HL-60 (cell line): ENCODE data around the gene PCSK5.

Source experiments
- DNase-seq, 2 experiments: peaks; one replicate each; pipeline ENCODE4 v3.0.0-alpha.2; 2010 to 2020; ENCODE audit warnings: low read depth in 1 of 2, low spot score in 1 of 2
- H3K27ac ChIP-seq: fragments of 250-450 bp; sonication (Bioruptor Pico); replicated peaks from 2 replicates; pipeline ENCODE4 v1.5.1; 2020; ENCODE audit warnings: mild to moderate bottlenecking, moderate library complexity
- H3K27me3 ChIP-seq: fragments of 250-450 bp; sonication (Bioruptor Pico); 2 replicates; pipeline ENCODE4 v1.5.1; 2021; ENCODE audit warnings: mild to moderate bottlenecking, moderate library complexity; ENCODE audit not compliant: insufficient read depth, poor library complexity, severe bottlenecking
- H3K4me3 ChIP-seq: replicated peaks from 2 replicates; pipeline ENCODE4 v1.5.1; 2011; ENCODE audit warnings: mild to moderate bottlenecking, control low read depth, low read length; ENCODE audit not compliant: insufficient read depth
- GABPA ChIP-seq: IDR thresholded peaks from 2 replicates; pipeline ENCODE4 v1.6.1; 2012; ENCODE audit warnings: low read depth
- POLR2AphosphoS5 ChIP-seq: IDR thresholded peaks from 2 replicates; pipeline ENCODE4 v1.6.1; 2012; ENCODE audit warnings: low read depth
- REST ChIP-seq: IDR thresholded peaks from 2 replicates; pipeline ENCODE4 v1.6.1; 2012; ENCODE audit warnings: low read depth; ENCODE audit not compliant: insufficient replicate concordance
- SPI1 ChIP-seq: IDR thresholded peaks from 2 replicates; pipeline ENCODE4 v1.6.1; 2012; ENCODE audit warnings: low read depth, mild to moderate bottlenecking, borderline replicate concordance
- TF ChIP-seq, protein P1 (sequence below): IDR thresholded peaks from one replicate; pipeline ENCODE4 v1.5.1; 2011; ENCODE audit warnings: low read length, control low read depth, inconsistent platforms; ENCODE audit not compliant: insufficient read depth

PCSK5 gene

GRCh38 chr9:76095585-76095984, 205.1 kb downstream of the PCSK5 start:
- H3K27me3 ChIP-seq, result no peaks in the 10 kb centered on the region
- H3K4me3 ChIP-seq, result no peak overlapping the region
- H3K27ac ChIP-seq, result no peak overlapping the region
- peak in 1 of 2 experiments; percentile 11 for DNase-seq
- TF ChIP-seq GABPA, result no peak

DNA sequence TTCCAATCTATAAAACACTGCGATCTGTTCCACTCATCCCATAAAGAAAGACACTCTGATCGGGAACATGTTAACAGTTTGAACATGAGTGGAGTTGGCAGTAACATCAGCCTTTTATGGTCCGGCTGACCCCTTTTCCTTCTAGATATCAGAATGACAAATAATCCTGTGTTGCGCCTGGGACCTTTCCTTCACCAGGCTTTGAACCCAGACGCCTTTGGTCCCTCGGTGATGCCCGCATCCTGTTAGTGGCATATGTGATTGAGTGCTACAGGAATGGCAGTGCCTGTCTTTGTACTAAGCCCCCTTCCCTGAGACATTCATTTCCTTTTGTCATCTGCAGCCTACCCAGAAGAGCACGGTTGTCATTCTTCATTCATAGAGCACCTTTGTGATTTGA, 209.0 kb downstream of the PCSK5 start:
- no peaks in the 10 kb centered on the region for H3K27me3 ChIP-seq
- TF ChIP-seq GABPA (no peak), SPI1 (no peak), POLR2AphosphoS5 (no peak), REST (no peak)
- TF ChIP-seq, protein P1, sequence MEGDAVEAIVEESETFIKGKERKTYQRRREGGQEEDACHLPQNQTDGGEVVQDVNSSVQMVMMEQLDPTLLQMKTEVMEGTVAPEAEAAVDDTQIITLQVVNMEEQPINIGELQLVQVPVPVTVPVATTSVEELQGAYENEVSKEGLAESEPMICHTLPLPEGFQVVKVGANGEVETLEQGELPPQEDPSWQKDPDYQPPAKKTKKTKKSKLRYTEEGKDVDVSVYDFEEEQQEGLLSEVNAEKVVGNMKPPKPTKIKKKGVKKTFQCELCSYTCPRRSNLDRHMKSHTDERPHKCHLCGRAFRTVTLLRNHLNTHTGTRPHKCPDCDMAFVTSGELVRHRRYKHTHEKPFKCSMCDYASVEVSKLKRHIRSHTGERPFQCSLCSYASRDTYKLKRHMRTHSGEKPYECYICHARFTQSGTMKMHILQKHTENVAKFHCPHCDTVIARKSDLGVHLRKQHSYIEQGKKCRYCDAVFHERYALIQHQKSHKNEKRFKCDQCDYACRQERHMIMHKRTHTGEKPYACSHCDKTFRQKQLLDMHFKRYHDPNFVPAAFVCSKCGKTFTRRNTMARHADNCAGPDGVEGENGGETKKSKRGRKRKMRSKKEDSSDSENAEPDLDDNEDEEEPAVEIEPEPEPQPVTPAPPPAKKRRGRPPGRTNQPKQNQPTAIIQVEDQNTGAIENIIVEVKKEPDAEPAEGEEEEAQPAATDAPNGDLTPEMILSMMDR, result no peak
- no peak overlapping the region for H3K27ac ChIP-seq
- H3K4me3 ChIP-seq, result no peak overlapping the region
- no peak for DNase-seq

DNA sequence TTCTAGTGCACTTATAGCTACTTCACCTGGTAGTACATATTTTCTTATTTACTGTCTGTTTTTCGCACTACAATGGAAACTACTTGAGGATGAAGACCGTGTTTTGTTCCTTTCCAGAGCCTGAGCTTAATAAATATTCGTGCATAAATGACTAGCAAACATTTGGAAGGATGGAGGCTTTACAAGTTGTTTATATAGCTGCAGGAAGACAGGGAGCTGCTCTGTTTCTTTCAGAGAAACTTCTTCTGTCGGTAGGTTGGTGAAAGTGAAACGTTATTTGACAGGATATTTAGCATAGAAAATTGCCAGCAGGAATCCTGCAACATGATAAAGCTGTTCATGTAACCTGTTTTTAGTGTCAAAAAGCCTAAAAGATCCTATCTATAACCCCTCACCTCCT, 210.6 kb downstream of the PCSK5 start:
- Histone ChIP-seq H3K27me3 (no peaks in the 10 kb centered on the region), H3K27ac (no peak overlapping the region), H3K4me3 (no peak overlapping the region)
- no peak for TF ChIP-seq POLR2AphosphoS5
- TF ChIP-seq, protein P1, result no peak
- no peak for TF ChIP-seq GABPA
- no peak for TF ChIP-seq SPI1
- TF ChIP-seq REST, result no peak
- no peak for DNase-seq

DNA sequence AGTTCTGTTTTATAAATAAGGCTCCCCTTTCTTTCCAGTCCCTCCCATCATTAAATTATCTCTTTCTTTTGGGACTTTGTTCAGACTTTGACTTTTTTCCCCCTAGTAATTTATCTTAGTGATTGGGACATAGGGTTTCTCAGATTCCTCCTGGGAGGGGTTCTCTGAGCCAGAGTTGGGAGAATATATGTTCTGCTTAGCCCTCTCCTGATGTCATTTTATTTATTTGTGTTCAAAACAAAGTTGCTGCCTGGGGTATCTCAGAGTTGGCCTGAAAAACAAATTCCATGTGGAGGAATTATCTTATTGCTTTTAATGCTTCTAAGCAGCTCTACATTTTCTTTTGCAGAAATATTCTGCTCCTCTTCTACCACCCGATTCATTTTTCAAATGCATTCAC, 211.0 kb downstream of the PCSK5 start:
- Histone ChIP-seq H3K27me3 (no peaks in the 10 kb centered on the region), H3K27ac (no peak overlapping the region), H3K4me3 (no peak overlapping the region)
- no peak for DNase-seq
- TF ChIP-seq SPI1, result no peak

DNA sequence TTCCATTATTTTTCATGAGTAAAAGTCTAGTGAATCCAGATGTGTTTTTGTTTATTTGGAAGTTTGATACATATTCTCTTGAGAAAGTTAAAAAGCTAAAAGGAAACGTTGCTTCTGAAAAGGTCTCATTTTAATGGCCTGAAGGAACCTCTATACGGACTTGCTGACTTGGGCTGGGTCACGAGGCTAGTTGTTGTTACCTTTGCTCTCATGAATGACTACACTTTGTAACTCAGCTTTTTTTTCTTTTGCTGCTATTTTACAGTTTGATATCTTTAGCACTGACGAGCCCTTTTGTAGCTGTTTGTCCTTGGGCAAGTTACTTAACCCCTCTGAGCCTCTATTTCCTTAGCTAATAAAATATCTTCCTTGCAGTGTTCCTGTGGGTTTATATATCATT, 211.5 kb downstream of the PCSK5 start:
- H3K27ac ChIP-seq, result no peak overlapping the region
- DNase-seq, result no peak
- TF ChIP-seq REST, result no peak
- TF ChIP-seq GABPA, result no peak

More for the DNA sequence above, 211.5 kb downstream of the PCSK5 start:
- Histone ChIP-seq H3K4me3 (no peak overlapping the region), H3K27me3 (no peaks in the 10 kb centered on the region)
